Mesothelial cell of epicardium (in vitro differentiated cells): ENCODE data around the gene VPS26B. TPM values are rescaled to one million over a fixed set of nuclear protein-coding genes. Genes with fewer than 3 reads are reported as not detected.

ENCODE experiments used
- DNase-seq, 2 experiments: peaks; one replicate each; pipeline ENCODE4 v3.0.0; 2021; ENCODE audit warnings: low spot score in 2 of 2; ENCODE audit not compliant: unreplicated experiment in 2 of 2
- H3K27ac Mint-ChIP-seq: 2 replicates; pipeline ENCODE4 v1.8.0; 2021; ENCODE audit warnings: mixed read lengths
- H3K27me3 Mint-ChIP-seq: 2 replicates; pipeline ENCODE4 v1.8.0; 2021; ENCODE audit warnings: low read depth, mixed read lengths
- H3K36me3 Mint-ChIP-seq: 2 replicates; pipeline ENCODE4 v1.8.0; 2021; ENCODE audit warnings: mixed read lengths
- H3K4me1 Mint-ChIP-seq: 2 replicates; pipeline ENCODE4 v1.8.0; 2021; ENCODE audit warnings: mixed read lengths
- H3K4me3 Mint-ChIP-seq: 2 replicates; pipeline ENCODE4 v1.8.0; 2021; ENCODE audit warnings: mild to moderate bottlenecking, moderate library complexity, mixed read lengths
- H3K9me3 Mint-ChIP-seq: 2 replicates; pipeline ENCODE4 v1.8.0; 2021; ENCODE audit warnings: mixed read lengths
- total RNA-seq: library from RNA; stranded (reverse); gene quantifications from 3 replicates; pipeline ENCODE4 v1.2.1, GENCODE V29; 2021
- TF ChIP-seq, protein P1 (sequence below): fragments of 200-600 bp; sonication (generic); IDR thresholded peaks from one replicate; pipeline ENCODE4 v1.5.0; 2021; ENCODE audit warnings: antibody characterized with exemption; ENCODE audit not compliant: unreplicated experiment

Gene VPS26B
- total RNA-seq, 1 donor from 2014 or later: 47.8 TPM

DNA sequence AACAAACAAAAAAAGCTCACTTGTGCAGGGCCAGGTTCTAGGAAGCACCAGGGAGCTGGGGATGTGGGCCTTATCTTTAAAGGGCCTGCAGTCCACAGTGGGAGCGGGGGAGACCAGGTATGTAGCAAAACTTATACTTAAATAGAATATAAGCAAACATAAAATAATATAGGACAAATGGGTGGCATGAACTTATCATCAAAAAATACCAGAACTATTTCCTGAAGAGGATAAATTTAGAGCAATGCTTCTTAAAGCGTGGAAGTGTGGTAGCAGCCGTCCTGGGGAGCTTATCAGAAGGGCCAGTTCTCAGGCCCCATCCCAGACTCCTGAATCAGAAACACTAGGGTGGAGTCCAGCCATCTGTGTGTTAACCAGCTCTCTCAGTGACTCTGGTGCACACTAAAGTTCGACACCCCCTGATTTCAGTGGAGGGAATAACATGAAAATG is 9.3 kb downstream of the VPS26B start:
- H3K27ac Mint-ChIP-seq: no peak overlapping the region
- no peak overlapping the region for H3K4me3 Mint-ChIP-seq
- no peaks in the 10 kb centered on the region for H3K9me3 Mint-ChIP-seq
- DNase-seq: no peak
- H3K4me1 Mint-ChIP-seq: peaks cover 22% of the 10 kb centered on the region
- peaks cover 14% of the 10 kb centered on the region for H3K36me3 Mint-ChIP-seq
- H3K27me3 Mint-ChIP-seq: no peaks in the 10 kb centered on the region
- TF ChIP-seq, protein P1, sequence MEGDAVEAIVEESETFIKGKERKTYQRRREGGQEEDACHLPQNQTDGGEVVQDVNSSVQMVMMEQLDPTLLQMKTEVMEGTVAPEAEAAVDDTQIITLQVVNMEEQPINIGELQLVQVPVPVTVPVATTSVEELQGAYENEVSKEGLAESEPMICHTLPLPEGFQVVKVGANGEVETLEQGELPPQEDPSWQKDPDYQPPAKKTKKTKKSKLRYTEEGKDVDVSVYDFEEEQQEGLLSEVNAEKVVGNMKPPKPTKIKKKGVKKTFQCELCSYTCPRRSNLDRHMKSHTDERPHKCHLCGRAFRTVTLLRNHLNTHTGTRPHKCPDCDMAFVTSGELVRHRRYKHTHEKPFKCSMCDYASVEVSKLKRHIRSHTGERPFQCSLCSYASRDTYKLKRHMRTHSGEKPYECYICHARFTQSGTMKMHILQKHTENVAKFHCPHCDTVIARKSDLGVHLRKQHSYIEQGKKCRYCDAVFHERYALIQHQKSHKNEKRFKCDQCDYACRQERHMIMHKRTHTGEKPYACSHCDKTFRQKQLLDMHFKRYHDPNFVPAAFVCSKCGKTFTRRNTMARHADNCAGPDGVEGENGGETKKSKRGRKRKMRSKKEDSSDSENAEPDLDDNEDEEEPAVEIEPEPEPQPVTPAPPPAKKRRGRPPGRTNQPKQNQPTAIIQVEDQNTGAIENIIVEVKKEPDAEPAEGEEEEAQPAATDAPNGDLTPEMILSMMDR: no peak

DNA sequence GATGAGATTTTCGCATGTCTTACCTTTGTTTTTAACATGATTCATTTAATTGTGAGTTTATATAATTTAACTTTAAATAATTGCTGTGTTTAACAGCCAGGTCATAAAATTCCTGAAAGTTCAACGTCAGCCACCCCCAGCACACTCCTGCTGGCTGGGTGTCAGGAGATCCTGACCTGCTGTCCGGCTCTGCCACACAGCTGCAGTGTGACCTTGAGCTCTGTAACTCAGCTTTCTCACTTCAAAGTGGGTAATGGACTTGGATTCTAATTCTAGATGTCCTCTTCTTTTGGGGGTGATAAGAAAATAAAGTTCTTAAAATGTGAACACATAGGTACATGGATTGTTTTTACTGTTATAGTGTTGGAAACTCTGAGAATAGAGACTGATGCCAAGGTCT is 10.9 kb downstream of the VPS26B start:
- peaks cover 23% of the 10 kb centered on the region for H3K36me3 Mint-ChIP-seq
- H3K27ac Mint-ChIP-seq: no peak overlapping the region
- H3K9me3 Mint-ChIP-seq: no peaks in the 10 kb centered on the region
- no peak for DNase-seq
- no peaks in the 10 kb centered on the region for H3K27me3 Mint-ChIP-seq
- no peak overlapping the region for H3K4me3 Mint-ChIP-seq
- H3K4me1 Mint-ChIP-seq: peaks cover 10% of the 10 kb centered on the region
- TF ChIP-seq, protein P1: no peak

DNA sequence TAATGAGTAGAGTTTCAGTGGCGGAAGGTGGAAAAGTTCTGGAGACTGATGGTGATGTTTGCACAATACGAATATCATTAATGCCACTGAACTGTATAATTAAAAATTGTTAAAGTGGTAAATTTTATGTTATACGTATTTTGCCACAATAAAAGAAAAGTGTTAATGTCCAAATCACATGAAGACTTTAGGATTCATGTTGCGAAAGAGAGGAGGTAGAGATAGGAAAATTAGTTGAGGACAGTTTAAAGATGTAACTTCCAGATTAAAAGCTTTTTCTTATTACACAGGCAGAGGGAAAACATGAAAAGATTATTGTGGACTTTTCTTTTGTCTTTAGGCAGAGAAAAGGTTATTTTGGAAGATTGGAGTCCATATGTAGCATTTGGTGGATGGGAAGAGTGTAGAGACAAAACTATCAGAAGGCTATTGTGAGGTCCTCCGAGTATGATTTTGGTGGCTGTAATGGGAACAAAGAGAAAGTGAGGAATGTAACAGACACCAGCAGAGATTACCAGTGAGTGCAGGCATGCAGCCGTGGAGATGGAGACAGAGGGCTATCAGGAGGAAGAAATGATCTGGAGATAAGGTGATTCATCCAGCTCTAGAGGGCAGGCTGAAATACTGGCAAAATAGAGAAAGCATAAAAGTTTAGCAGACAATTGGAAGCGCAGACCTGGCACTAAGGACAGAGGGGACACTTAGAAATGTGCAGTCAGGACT is 12.5 kb downstream of the VPS26B start:
- DNase-seq: no peak
- H3K4me3 Mint-ChIP-seq: no peak overlapping the region
- H3K27ac Mint-ChIP-seq: no peak overlapping the region
- TF ChIP-seq, protein P1: no peak
- no peaks in the 10 kb centered on the region for H3K9me3 Mint-ChIP-seq
- no peaks in the 10 kb centered on the region for H3K27me3 Mint-ChIP-seq
- H3K4me1 Mint-ChIP-seq: no peaks in the 10 kb centered on the region
- H3K36me3 Mint-ChIP-seq: peaks cover 24% of the 10 kb centered on the region

DNA sequence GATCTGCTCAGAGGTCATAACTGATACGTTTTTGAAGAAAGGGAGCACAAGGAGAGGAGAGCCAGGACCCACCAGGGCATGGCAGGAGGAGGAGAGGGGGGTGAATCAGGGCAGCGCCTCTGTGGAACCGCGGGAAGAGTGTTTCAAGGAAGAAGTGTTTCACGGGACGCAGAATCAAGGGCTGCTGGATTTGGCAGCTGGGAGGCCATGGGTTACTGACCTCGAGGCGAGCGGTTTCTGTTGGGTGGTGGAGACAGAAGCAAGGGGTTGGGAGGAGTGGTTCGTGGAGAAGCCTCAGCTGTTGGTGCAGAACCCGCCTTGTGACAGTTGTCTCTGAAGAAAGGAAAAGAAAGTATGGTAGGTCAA is 13.1 kb downstream of the VPS26B start:
- no peaks in the 10 kb centered on the region for H3K9me3 Mint-ChIP-seq
- TF ChIP-seq, protein P1: no peak
- H3K27ac Mint-ChIP-seq: no peak overlapping the region
- no peak for DNase-seq
- H3K36me3 Mint-ChIP-seq: peaks cover 25% of the 10 kb centered on the region
- no peak overlapping the region for H3K4me3 Mint-ChIP-seq
- no peaks in the 10 kb centered on the region for H3K4me1 Mint-ChIP-seq
- no peaks in the 10 kb centered on the region for H3K27me3 Mint-ChIP-seq

DNA sequence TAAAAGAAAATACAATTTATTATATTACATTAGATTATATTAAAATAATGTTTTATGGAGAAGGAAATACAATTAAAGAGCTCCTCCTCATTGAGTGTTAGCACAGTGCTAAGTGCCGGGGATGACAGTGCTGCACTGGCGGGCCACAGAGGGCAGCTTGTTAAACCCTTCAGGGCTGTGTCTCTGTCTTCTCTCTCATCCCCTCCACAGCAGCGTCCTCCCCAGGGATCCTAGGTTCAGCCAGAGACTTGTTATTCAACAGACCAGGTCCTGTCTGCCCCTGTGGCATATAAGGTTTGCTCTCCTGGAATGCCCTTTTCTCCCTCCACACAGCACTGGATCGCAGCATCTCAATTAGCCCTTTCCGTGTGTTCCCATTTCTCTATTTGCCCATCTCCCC is 14.5 kb downstream of the VPS26B start:
- H3K4me3 Mint-ChIP-seq: no peak overlapping the region
- no peaks in the 10 kb centered on the region for H3K27me3 Mint-ChIP-seq
- H3K36me3 Mint-ChIP-seq: peaks cover 34% of the 10 kb centered on the region
- no peak overlapping the region for H3K27ac Mint-ChIP-seq
- H3K9me3 Mint-ChIP-seq: no peaks in the 10 kb centered on the region
- H3K4me1 Mint-ChIP-seq: no peaks in the 10 kb centered on the region
- TF ChIP-seq, protein P1: no peak
- no peak for DNase-seq
